Measurements from ENCODE around the gene TUBE1.
"Not testable (repeated sequence)": the region's sequence is repeated elsewhere in the genome, so short reads cannot be mapped to it uniquely, and the experiment has no call there.

- not testable (repeated sequence) for TF ChIP-seq CTCF, EZH2phosphoT487 (IDR thresholded peaks at IDR 0.05; ENCODE audit: low read length)
Observed at GRCh38 chr6:112047523-112047922, 39.8 kb downstream of the TUBE1 start.
